Neural cell (in vitro differentiated cells): ENCODE results near the gene PAX2.

Source experiments
- POLR2AphosphoS5 ChIP-seq: IDR thresholded peaks from 2 replicates; pipeline ENCODE4 v1.6.1; 2012
- TF ChIP-seq, protein P1 (sequence below): fragments of 450-650 bp; IDR thresholded peaks from 2 replicates; pipeline ENCODE4 v1.5.1; 2014; ENCODE audit warnings: antibody characterized with exemption, mild to moderate bottlenecking, moderate library complexity; ENCODE audit not compliant: poor library complexity, severe bottlenecking

DNA sequence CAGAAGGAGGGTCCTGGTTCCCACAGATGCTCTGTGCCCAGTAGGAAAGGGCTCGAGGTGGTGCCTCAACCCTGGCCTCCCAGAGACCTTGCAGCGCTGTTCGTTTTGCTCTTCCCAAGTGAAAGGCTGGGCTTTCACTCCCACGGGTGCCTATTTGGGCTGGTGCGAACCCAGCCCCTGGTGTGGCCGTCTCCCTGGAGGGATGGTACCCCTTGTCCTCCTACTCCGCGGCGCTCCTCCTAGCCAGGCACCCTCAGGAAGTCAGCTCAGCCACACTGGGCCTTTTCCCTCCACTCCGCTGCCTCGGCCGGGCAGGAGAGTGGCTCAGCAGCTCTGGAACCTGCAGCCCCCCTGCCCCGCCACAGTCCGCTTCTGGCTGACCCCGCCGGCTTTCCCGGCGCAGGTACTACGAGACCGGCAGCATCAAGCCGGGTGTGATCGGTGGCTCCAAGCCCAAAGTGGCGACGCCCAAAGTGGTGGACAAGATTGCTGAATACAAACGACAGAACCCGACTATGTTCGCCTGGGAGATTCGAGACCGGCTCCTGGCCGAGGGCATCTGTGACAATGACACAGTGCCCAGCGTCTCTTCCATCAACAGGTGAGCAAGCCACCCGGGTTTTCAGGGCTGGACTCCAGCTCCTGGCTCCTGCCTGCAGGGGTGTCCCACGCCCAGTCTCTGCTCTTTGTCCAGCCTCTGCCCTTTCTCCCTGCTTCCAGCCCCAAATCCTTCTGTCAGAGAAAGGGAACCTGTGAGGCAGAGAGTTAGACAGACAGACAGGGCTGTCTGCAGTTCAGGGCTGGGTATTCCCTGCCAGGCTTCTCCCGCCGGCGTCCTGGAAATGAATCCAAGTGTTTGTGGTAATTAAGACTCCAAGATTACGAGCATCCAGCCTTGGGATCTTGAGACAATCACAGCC, 5.2 kb downstream of the PAX2 start:
- no peak for TF ChIP-seq POLR2AphosphoS5
- TF ChIP-seq, protein P1, sequence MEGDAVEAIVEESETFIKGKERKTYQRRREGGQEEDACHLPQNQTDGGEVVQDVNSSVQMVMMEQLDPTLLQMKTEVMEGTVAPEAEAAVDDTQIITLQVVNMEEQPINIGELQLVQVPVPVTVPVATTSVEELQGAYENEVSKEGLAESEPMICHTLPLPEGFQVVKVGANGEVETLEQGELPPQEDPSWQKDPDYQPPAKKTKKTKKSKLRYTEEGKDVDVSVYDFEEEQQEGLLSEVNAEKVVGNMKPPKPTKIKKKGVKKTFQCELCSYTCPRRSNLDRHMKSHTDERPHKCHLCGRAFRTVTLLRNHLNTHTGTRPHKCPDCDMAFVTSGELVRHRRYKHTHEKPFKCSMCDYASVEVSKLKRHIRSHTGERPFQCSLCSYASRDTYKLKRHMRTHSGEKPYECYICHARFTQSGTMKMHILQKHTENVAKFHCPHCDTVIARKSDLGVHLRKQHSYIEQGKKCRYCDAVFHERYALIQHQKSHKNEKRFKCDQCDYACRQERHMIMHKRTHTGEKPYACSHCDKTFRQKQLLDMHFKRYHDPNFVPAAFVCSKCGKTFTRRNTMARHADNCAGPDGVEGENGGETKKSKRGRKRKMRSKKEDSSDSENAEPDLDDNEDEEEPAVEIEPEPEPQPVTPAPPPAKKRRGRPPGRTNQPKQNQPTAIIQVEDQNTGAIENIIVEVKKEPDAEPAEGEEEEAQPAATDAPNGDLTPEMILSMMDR: no peak
